PC-9 (cell line): ENCODE results near the gene SLC15A2. TPM values are rescaled to one million over a fixed set of nuclear protein-coding genes. Genes with fewer than 3 reads are reported as not detected.

Experiments
- BruUV-seq: library from RNA; stranded (reverse); fragments of 400-500 nt; replicated peaks from 2 replicates; lab custom pipeline; 2021; lab: Mats Ljungman, UMichigan
- CTCF ChIA-PET: fragments of 300-600 bp; sonication (Branson Sonifier 250); formaldehyde crosslinking; loops from one replicate; lab custom pipeline; 2022; ENCODE audit warnings: antibody characterized with exemption; lab: Charles Lee
- POLR2A ChIA-PET: fragments of 300-600 bp; sonication (Branson Sonifier 250); formaldehyde crosslinking; loops from one replicate; lab custom pipeline; 2022; ENCODE audit warnings: antibody characterized with exemption; ENCODE audit not compliant: unreplicated experiment; lab: Charles Lee
- DNase-seq, 2 experiments: peaks; one replicate each; pipeline versions ENCODE4 v3.0.0 to v3.0.0-alpha.2; 2015 to 2022; ENCODE audit warnings: mixed read lengths in 1 of 2
- H2AFZ ChIP-seq: fragments of 200-600 bp; sonication (generic); 2 replicates; pipeline ENCODE4 v1.8.1; 2017; ENCODE audit warnings: antibody characterized with exemption
- H3F3A ChIP-seq: fragments of 200-600 bp; sonication (generic); 2 replicates; pipeline ENCODE4 v1.8.1; 2017; ENCODE audit warnings: antibody characterized with exemption, mild to moderate bottlenecking, low read depth; ENCODE audit not compliant: insufficient read depth
- H3K27ac ChIP-seq: fragments of 200-600 bp; sonication (generic); 2 replicates; pipeline ENCODE4 v1.6.1; 2016; ENCODE audit warnings: mixed run types
- H3K27me3 ChIP-seq: fragments of 200-600 bp; sonication (generic); 2 replicates; pipeline ENCODE4 v1.6.1; 2016; ENCODE audit warnings: low read depth, mixed run types; ENCODE audit not compliant: insufficient read depth
- H3K36me3 ChIP-seq: fragments of 200-600 bp; sonication (generic); 2 replicates; pipeline ENCODE4 v1.6.1; 2016; ENCODE audit warnings: low read depth, mixed run types
- H3K4me1 ChIP-seq: fragments of 200-600 bp; sonication (generic); replicated peaks from 2 replicates; pipeline ENCODE4 v1.6.1; 2016; ENCODE audit warnings: mixed run types; ENCODE audit not compliant: insufficient read depth
- H3K4me2 ChIP-seq: fragments of 200-600 bp; sonication (generic); 2 replicates; pipeline ENCODE4 v1.6.1; 2017; ENCODE audit warnings: mixed run types
- H3K4me3 ChIP-seq: fragments of 200-600 bp; sonication (generic); 2 replicates; pipeline ENCODE4 v1.6.1; 2016; ENCODE audit warnings: mixed run types
- H3K79me2 ChIP-seq: fragments of 200-600 bp; sonication (generic); 2 replicates; pipeline ENCODE4 v1.6.1; 2017; ENCODE audit warnings: low read depth, mixed run types
- H3K9me2 ChIP-seq: fragments of 200-600 bp; sonication (generic); 2 replicates; pipeline ENCODE4 v1.8.1; 2017; ENCODE audit warnings: mild to moderate bottlenecking; ENCODE audit not compliant: insufficient read depth
- H3K9me3 ChIP-seq: fragments of 200-600 bp; sonication (generic); 2 replicates; pipeline ENCODE4 v1.8.1; 2016; ENCODE audit warnings: low read depth; ENCODE audit not compliant: insufficient read depth
- H4K20me1 ChIP-seq: fragments of 200-600 bp; sonication (generic); 2 replicates; pipeline ENCODE4 v1.8.1; 2017; ENCODE audit not compliant: insufficient read depth
- CTCF ChIP-seq: fragments of 200-600 bp; sonication (generic); conservative IDR thresholded peaks from 2 replicates; pipeline ENCODE4 v1.6.1; 2017; ENCODE audit warnings: mixed run types, antibody characterized with exemption, mild to moderate bottlenecking, moderate library complexity
- EZH2 ChIP-seq: fragments of 200-600 bp; sonication (generic); IDR thresholded peaks from 2 replicates; pipeline ENCODE4 v1.8.0; 2017; ENCODE audit warnings: antibody characterized with exemption, low read depth
- intact Hi-C: fragments of 100-400 bp; cut with micrococcal nuclease; formaldehyde crosslinking; loops from one replicate; pipeline ENCODE4 v1.10.0; 2022; ENCODE audit not compliant: unreplicated experiment
- total RNA-seq: library from RNA; stranded (reverse); gene quantifications from 2 replicates; pipeline ENCODE4 v1.2.3, GENCODE V29; 2021

SLC15A2 gene
- total RNA-seq, 1 experiment from 2014 or later, result 2.8 TPM

- BruUV-seq, result no TSS peak
- Histone ChIP-seq H2AFZ (0 out of 2 replicates have a peak overlapping the region, but pooled peaks have one; percentile 22), H3F3A (peaks cover 28% of the 10 kb centered on the region; the same call in 1 of the 2 replicates), H4K20me1 (no peaks in the 10 kb centered on the region), H3K9me3 (no peaks in the 10 kb centered on the region), H3K4me3 (no peak overlapping the region), H3K4me1 (peaks cover 39% of the 10 kb centered on the region), H3K27ac (peak overlapping the region; percentile 71), H3K79me2 (no peaks in the 10 kb centered on the region), H3K27me3 (no peaks in the 10 kb centered on the region), H3K36me3 (no peaks in the 10 kb centered on the region), H3K4me2 (peak overlapping the region; percentile 72), H3K9me2 (no peaks in the 10 kb centered on the region)
- DNase-seq, result no peak
- POLR2A ChIA-PET, result no interaction called here
- no peak for TF ChIP-seq CTCF
- no peak for TF ChIP-seq EZH2
- CTCF ChIA-PET, result no interaction called here
- intact Hi-C loops, result no loop called here
Measured at GRCh38 chr3:121941592-121941991, 47.4 kb downstream of the SLC15A2 start.

GRCh38 chr3:121942116-121942786 lies 48.0 kb downstream of the SLC15A2 start:
- ChIA-PET CTCF (interaction anchor here (0.6 kb wide), 1 partner anchor 27 kb away, joined by 3 read pairs; no protein-coding TSS in a partner anchor), POLR2A (interaction anchor here (0.7 kb wide), 1 partner anchor 23 kb away, joined by 4 read pairs; no protein-coding TSS in a partner anchor)
- Histone ChIP-seq H3K4me2 (peak overlapping the region; percentile 72), H3K36me3 (no peaks in the 10 kb centered on the region), H3K27ac (peak overlapping the region; percentile 71), H4K20me1 (no peaks in the 10 kb centered on the region), H2AFZ (0 out of 2 replicates have a peak overlapping the region, but pooled peaks have one; percentile 22), H3K79me2 (no peaks in the 10 kb centered on the region), H3K27me3 (no peaks in the 10 kb centered on the region), H3F3A (peaks cover 28% of the 10 kb centered on the region; the same call in 1 of the 2 replicates), H3K9me2 (peaks cover 4% of the 10 kb centered on the region; the same call in 1 of the 2 replicates), H3K4me3 (peak overlapping the region; percentile 30; the same call in 1 of the 2 replicates), H3K9me3 (no peaks in the 10 kb centered on the region), H3K4me1 (peaks cover 39% of the 10 kb centered on the region)
- no peak for TF ChIP-seq EZH2
- no peak for TF ChIP-seq CTCF
- intact Hi-C loops, result loop anchor here (2.0 kb wide), 1 partner anchor 23 kb away; no protein-coding TSS in a partner anchor
- DNase-seq, result peak; percentile 37 to 81
- no TSS peak for BruUV-seq

DNA sequence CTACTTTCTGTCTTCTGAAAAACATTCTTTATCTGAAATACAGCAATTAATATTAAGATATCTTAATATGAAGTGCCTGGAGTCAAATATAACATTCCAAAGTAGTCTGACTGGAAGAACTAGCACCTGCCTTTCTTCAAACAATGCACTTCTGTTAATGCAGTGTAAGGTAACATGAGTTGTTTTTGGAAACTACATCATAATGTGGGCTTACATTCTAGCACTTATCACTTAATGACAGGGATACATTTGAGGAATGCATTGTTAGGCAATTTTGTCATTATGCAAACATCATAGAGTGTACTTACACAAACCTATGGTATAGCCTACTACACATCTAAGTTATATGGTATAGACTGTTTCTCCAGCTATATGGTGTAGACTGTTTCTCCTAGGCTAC lies 49.2 kb downstream of the SLC15A2 start:
- CTCF ChIA-PET, result no interaction called here
- peak in 1 of 2 experiments; percentile 95 for DNase-seq

More for the DNA sequence above, 49.2 kb downstream of the SLC15A2 start:
- H3K9me3 ChIP-seq, result no peaks in the 10 kb centered on the region
- TF ChIP-seq EZH2, result no peak
- TF ChIP-seq CTCF, result no peak
- H3K36me3 ChIP-seq, result no peaks in the 10 kb centered on the region
- peak overlapping the region; percentile 71 for H3K27ac ChIP-seq
- peaks cover 39% of the 10 kb centered on the region for H3K4me1 ChIP-seq
- POLR2A ChIA-PET, result no interaction called here
- no peak overlapping the region; the same call in 1 of the 2 replicates for H3K4me3 ChIP-seq
- no peaks in the 10 kb centered on the region for H3K27me3 ChIP-seq
- H3K4me2 ChIP-seq, result peak overlapping the region; percentile 72
- H3K9me2 ChIP-seq, result peaks cover 5% of the 10 kb centered on the region; the same call in 1 of the 2 replicates
- no peak overlapping the region for H2AFZ ChIP-seq
- H3F3A ChIP-seq, result peaks cover 28% of the 10 kb centered on the region; the same call in 1 of the 2 replicates
- no TSS peak for BruUV-seq
- intact Hi-C loops, result loop anchor here (2.0 kb wide), 1 partner anchor 25 kb away; no protein-coding TSS in a partner anchor
- H4K20me1 ChIP-seq, result no peaks in the 10 kb centered on the region
- H3K79me2 ChIP-seq, result no peaks in the 10 kb centered on the region
